Natural killer cell (primary cell): ENCODE results near the gene SCGB1C1. TPM values are rescaled to one million over a fixed set of nuclear protein-coding genes. Genes with fewer than 3 reads are reported as not detected.

Experiments
- ATAC-seq, 3 donors: fragments of 150-1000 bp in 2 of 3; fragments of 200-7000 bp in 1 of 3; cut with Tn5 transposase; 1 replicate in 1 of 3; 2 replicates in 2 of 3; pipeline ENCODE4 v1.10.0; 2021; ENCODE audit warnings: mild to moderate bottlenecking in 2 of 3, moderate library complexity in 2 of 3
- DNase-seq, 2 donors: peaks; one replicate each; pipeline versions ENCODE4 v3.0.0 to v3.0.0-alpha.2; 2013 to 2021; ENCODE audit warnings: mixed read lengths in 1 of 2
- H3K27ac ChIP-seq: one replicate; pipeline ENCODE4 v1.5.1; 2013; ENCODE audit warnings: mild to moderate bottlenecking, low read length
- H3K27me3 ChIP-seq: one replicate; pipeline ENCODE4 v1.6.1; 2013; ENCODE audit warnings: low read length; ENCODE audit not compliant: control insufficient read depth, insufficient read depth
- H3K36me3 ChIP-seq: one replicate; pipeline ENCODE4 v1.6.1; 2013; ENCODE audit warnings: low read length; ENCODE audit not compliant: control insufficient read depth, insufficient read depth
- H3K4me1 ChIP-seq: one replicate; pipeline ENCODE4 v1.6.1; 2013; ENCODE audit warnings: low read length; ENCODE audit not compliant: control insufficient read depth, insufficient read depth
- H3K4me3 ChIP-seq: one replicate; pipeline ENCODE4 v1.5.1; 2013; ENCODE audit warnings: low read length
- H3K9me3 ChIP-seq: one replicate; pipeline ENCODE4 v1.6.1; 2013; ENCODE audit warnings: low read length; ENCODE audit not compliant: control insufficient read depth, insufficient read depth
- H3K27ac Mint-ChIP-seq, 2 donors: one replicate each; pipeline ENCODE4 v1.8.0; 2022; ENCODE audit warnings: mild to moderate bottlenecking in 2 of 2, mixed read lengths in 2 of 2, moderate library complexity in 1 of 2
- H3K27me3 Mint-ChIP-seq, 2 donors: one replicate each; pipeline ENCODE4 v1.8.0; 2022; ENCODE audit warnings: low read depth in 2 of 2, mixed read lengths in 2 of 2
- H3K36me3 Mint-ChIP-seq: one replicate; pipeline ENCODE4 v1.8.0; 2022; ENCODE audit warnings: mixed read lengths
- H3K4me1 Mint-ChIP-seq, 2 donors: one replicate each; pipeline ENCODE4 v1.8.0; 2022; ENCODE audit warnings: mixed read lengths in 2 of 2
- H3K4me3 Mint-ChIP-seq: one replicate; pipeline ENCODE4 v1.8.0; 2022; ENCODE audit warnings: mild to moderate bottlenecking, moderate library complexity, mixed read lengths
- H3K9me3 Mint-ChIP-seq, 2 donors: one replicate each; pipeline ENCODE4 v1.8.0; 2022; ENCODE audit warnings: mixed read lengths in 2 of 2
- WGBS: methylation state at CpG from one replicate; pipeline ENCODE4 v1.1.7; 2013; ENCODE audit warnings: missing lambda C conversion rate; ENCODE audit not compliant: insufficient coverage; 5-methylcytosine and 5-hydroxymethylcytosine counted together
- intact Hi-C: fragments of 100-400 bp; cut with micrococcal nuclease; formaldehyde crosslinking; loops from one replicate; pipeline ENCODE4 v1.14.2; 2022
- total RNA-seq, 4 donors: library from RNA; stranded (reverse); fragments of 120-200 nt in 1 of 4; gene quantifications; one replicate each; pipeline versions ENCODE4 v1.2.3 to v1.2.4, GENCODE V29; 2013 to 2022
- TF ChIP-seq, protein P1 (sequence below): fragments of 200-600 bp; IDR thresholded peaks from one replicate; pipeline ENCODE4 v1.8.0; 2022; ENCODE audit warnings: antibody characterized with exemption

The SCGB1C1 gene
- total RNA-seq, 3 donors from 2014 or later (not counting 1 experiment from before 2014, with no cell fraction given): 0.73 to 2.1 TPM; not detected in 1

DNA sequence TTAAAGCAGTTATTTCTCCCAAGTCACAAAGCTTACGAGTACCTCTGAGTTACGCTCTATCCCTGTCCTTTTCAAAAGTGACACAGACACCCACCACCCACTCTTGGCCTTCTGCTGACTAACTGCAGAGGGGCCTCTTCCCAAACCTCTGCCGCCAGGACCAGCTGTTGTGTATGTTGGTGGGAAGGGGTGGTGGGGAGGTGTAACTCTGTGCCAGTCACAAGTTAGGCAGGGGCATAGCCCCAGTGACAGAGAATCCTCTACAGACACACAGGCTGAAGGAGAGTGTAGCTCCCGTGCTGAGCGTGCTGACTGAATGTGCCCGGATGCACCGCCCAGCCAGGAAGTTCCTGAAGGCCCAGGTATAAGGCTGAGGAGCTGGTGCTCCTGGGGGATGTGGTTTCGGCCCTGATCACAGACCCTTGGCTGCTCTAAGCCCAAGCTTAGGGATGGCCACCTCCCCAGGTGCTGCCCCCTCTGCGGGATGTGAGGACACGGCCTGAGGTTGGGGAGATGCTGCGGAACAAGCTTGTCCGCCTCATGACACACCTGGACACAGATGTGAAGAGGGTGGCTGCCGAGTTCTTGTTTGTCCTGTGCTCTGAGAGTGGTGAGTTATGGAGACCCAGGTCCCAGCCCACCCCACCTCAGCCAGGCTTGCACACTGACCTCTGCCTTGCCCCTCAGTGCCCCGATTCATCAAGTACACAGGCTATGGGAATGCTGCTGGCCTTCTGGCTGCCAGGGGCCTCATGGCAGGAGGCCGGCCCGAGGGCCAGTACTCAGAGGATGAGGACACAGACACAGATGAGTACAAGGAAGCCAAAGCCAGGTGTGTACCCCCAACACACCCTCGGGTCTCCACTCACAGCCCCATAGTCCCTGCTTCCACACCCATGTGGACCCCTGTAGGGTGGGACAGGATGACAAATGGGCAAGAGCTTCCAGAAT, 19.5 kb downstream of the SCGB1C1 start:
- H3K4me3 Mint-ChIP-seq: no peak overlapping the region
- H3K9me3 Mint-ChIP-seq: no peaks in the 10 kb centered on the region
- H3K27me3 ChIP-seq: no peaks in the 10 kb centered on the region
- no peak overlapping the region for H3K4me3 ChIP-seq
- H3K4me1 ChIP-seq: peaks cover 25% of the 10 kb centered on the region
- no peaks in the 10 kb centered on the region for H3K36me3 Mint-ChIP-seq
- no peaks in the 10 kb centered on the region for H3K9me3 ChIP-seq
- DNase-seq (no peak), ATAC-seq (no peak)
- peaks cover 64% of the 10 kb centered on the region for H3K36me3 ChIP-seq
- 95% methylated on average over 16 of the region's 17 CpGs for WGBS
- H3K27me3 Mint-ChIP-seq: no peaks in the 10 kb centered on the region
- peak overlapping the region in 1 of 2 donors; percentile 53 for H3K27ac Mint-ChIP-seq
- intact Hi-C loops: no loop called here
- H3K27ac ChIP-seq: no peak overlapping the region
- TF ChIP-seq, protein P1, sequence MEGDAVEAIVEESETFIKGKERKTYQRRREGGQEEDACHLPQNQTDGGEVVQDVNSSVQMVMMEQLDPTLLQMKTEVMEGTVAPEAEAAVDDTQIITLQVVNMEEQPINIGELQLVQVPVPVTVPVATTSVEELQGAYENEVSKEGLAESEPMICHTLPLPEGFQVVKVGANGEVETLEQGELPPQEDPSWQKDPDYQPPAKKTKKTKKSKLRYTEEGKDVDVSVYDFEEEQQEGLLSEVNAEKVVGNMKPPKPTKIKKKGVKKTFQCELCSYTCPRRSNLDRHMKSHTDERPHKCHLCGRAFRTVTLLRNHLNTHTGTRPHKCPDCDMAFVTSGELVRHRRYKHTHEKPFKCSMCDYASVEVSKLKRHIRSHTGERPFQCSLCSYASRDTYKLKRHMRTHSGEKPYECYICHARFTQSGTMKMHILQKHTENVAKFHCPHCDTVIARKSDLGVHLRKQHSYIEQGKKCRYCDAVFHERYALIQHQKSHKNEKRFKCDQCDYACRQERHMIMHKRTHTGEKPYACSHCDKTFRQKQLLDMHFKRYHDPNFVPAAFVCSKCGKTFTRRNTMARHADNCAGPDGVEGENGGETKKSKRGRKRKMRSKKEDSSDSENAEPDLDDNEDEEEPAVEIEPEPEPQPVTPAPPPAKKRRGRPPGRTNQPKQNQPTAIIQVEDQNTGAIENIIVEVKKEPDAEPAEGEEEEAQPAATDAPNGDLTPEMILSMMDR: no peak
- peaks cover 11 to 33% of the 10 kb centered on the region in 2 donors for H3K4me1 Mint-ChIP-seq

DNA sequence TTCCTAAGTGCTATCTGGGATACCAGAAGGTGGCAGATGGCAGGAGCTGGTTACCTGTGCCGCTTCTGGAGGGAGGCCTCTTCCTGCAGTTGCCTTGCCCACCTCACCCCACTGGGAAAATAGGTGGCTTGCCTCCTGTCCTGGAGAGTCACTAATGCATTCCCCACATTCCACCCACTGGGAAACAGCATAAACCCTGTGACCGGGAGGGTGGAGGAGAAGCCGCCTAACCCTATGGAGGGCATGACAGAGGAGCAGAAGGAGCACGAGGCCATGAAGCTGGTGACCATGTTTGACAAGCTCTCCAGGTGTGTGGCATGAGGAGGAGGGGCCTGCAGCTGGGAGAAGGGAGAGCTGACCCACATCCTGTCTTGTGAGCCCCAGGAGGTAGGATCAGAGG, 20.2 kb downstream of the SCGB1C1 start:
- intact Hi-C loops: no loop called here
- no peaks in the 10 kb centered on the region for H3K9me3 Mint-ChIP-seq
- Histone ChIP-seq H3K9me3 (no peaks in the 10 kb centered on the region), H3K27ac (no peak overlapping the region), H3K4me1 (peaks cover 19% of the 10 kb centered on the region), H3K36me3 (peaks cover 64% of the 10 kb centered on the region), H3K4me3 (no peak overlapping the region), H3K27me3 (no peaks in the 10 kb centered on the region)
- TF ChIP-seq, protein P1: no peak
- H3K36me3 Mint-ChIP-seq: no peaks in the 10 kb centered on the region
- no peak overlapping the region for H3K4me3 Mint-ChIP-seq
- 95% methylated on average over 4 of the region's 4 CpGs for WGBS
- H3K27me3 Mint-ChIP-seq: no peaks in the 10 kb centered on the region
- H3K27ac Mint-ChIP-seq: peak overlapping the region in 1 of 2 donors; percentile 53
- no peak for ATAC-seq
- DNase-seq: no peak
- H3K4me1 Mint-ChIP-seq: peaks cover 9 to 33% of the 10 kb centered on the region in 2 donors

DNA sequence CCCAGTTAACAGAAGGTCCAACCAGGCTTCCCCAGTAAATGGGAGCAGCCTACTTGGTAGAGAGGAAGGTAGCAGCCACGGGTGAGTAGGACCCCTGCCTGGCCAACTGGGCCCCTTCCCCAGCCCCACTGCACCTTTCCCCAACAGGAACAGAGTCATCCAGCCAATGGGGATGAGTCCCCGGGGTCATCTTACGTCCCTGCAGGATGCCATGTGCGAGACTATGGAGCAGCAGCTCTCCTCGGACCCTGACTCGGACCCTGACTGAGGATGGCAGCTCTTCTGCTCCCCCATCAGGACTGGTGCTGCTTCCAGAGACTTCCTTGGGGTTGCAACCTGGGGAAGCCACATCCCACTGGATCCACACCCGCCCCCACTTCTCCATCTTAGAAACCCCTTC, 21.2 kb downstream of the SCGB1C1 start:
- Histone ChIP-seq H3K4me1 (peaks cover 13% of the 10 kb centered on the region), H3K27ac (no peak overlapping the region), H3K36me3 (peaks cover 68% of the 10 kb centered on the region), H3K9me3 (no peaks in the 10 kb centered on the region), H3K27me3 (no peaks in the 10 kb centered on the region), H3K4me3 (no peak overlapping the region)
- Mint-ChIP-seq H3K4me3 (no peak overlapping the region), H3K36me3 (no peaks in the 10 kb centered on the region), H3K4me1 (peaks cover 7 to 26% of the 10 kb centered on the region in 2 donors), H3K27ac (no peak overlapping the region), H3K9me3 (no peaks in the 10 kb centered on the region), H3K27me3 (no peaks in the 10 kb centered on the region)
- whole genome bisulfite sequencing: 93% methylated on average over 7 of the region's 7 CpGs
- TF ChIP-seq, protein P1: no peak
- no peak for DNase-seq
- intact Hi-C loops: no loop called here
- no peak for ATAC-seq
